Superior temporal gyrus (tissue), 1 donor: ENCODE results near the gene EPN3.

Experiments used
- DNase-seq: peaks from one replicate; pipeline ENCODE4 v3.0.0-alpha.2; 2016; ENCODE audit errors: extremely low spot score

EPN3 gene

GRCh38 chr17:50511058-50511457 is 21.5 kb upstream of the EPN3 start:
- no peak for DNase-seq

- no peak for DNase-seq
Observed at GRCh38 chr17:50513495-50513894, 19.0 kb upstream of the EPN3 start.

GRCh38 chr17:50514388-50514787 is 18.1 kb upstream of the EPN3 start:
- DNase-seq = no peak

GRCh38 chr17:50514936-50515702 is 17.4 kb upstream of the EPN3 start:
- DNase-seq = no peak

- no peak for DNase-seq
Observed at GRCh38 chr17:50517011-50517410, 15.5 kb upstream of the EPN3 start.

GRCh38 chr17:50517504-50518383 is 14.8 kb upstream of the EPN3 start:
- DNase-seq = no peak

DNA sequence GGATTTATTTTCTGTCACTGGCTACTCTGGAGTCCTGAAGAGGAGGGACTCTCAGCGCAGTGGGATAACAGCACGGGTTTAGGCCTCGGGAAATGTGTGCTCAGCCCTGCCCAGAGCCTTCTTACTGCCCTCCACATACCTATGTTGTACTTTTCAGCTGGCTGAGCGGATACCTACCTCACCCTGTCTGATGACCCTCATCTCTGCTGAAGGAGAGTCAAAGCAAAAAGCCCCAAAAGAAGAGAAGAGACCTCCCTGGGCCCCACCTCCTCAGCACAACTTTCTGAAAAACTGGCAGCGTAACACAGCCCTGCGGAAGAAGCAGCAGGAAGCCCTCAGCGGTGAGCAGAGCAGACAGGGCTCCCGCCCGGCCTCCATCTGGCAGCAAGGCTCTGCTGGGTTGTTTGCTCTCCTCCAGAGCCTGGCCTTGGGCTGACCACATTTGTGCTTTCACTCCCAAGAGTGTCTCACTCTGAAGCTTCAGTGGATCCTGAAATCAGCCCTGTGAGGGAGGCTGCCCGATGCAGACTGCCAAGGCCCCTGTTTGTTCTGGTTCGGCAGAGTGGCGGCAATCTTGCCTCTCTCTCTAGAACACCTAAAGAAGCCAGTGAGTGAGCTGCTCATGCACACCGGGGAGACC is 14.0 kb upstream of the EPN3 start:
- no peak for DNase-seq

DNA sequence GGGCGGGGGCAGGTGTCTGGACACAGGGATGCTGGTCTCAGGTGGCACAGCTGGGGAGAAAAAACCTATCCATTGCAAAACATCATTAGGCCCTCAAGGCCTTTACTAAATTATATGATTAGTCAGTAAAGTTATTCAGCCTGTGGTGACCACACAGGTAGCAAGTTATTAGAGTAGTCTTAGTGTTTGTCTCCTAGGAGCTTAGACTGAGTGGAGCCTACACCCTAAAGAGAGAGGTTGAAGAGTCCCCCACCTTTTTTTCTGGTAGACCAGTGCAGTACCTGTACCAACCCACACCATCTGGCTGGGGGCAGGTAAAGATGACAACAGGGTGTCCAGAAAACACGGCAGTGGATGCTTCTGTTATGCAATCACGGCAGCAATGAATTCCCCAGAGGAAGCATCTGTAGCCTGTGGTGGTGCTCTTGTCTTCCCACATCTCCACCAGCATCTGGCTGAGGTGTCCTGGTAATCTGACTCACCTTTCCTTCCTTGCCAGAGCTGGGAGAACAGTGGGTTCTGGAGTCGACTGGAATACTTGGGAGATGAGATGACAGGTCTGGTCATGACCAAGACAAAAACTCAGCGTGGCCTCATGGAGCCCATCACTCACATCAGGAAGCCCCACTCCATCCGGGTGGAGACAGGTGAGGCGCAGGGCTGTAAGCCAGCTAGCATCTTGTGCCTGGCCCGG is 13.2 kb upstream of the EPN3 start:
- DNase-seq = no peak

DNA sequence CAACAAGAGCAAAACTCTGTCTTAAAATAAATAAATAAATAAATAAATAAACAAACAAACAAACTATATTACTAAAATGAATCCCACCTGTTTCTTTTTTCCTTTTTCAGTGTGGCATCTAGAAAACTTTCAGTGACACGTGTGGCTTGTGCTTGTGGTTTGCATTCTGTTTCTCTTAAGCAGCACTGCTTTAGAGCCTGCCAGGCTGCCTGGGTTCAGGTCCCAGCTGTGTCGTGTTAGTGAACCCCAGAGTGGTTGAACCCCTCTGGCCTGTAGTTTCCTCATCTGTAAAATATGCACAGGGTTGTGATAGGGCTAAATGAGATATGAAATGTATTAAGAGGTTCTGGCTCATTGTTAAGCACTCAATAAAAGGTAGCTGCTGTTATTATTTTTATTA is 12.1 kb upstream of the EPN3 start:
- no peak for DNase-seq

DNA sequence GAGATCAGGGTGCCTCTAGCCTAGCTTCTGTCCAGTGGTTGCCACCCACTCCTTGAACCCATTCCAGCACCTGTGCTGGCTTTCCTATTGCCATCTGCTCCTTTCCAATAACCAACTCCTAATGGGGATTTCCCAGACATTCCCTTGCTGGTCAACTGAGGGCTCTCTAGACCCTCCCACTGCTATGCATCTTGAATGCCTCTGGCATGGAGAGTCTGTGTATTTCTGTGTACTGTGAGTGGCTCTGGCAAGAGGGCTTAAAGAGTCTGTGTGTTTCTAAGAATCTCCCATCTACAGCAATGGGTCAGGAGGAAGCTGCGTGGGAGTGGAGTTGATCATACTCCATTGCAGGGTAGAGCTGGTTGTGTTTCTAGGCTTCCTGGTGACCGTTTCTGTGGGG is 11.0 kb upstream of the EPN3 start:
- DNase-seq = no peak

GRCh38 chr17:50522766-50523165 is 9.8 kb upstream of the EPN3 start:
- no peak for DNase-seq

DNA sequence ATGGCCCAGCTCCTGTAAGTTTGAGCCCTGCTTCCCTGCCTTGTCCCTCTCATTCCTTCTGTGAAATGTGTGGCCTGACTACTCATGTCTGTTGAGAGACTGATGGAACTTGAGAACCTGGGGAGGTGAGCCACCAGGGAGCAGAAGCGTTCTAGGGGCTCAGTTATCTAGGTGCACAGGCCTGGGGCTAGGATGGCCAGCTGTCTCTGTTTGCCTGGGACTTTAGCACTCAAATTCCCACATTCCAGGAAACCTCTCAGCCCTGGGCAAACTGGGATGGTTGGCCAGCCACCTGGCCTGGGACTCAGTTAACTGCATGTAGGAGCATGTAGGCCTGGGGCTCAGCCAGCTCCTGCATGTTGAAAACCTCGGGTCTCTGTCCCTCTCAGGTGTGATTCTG is 9.3 kb upstream of the EPN3 start:
- no peak for DNase-seq

DNA sequence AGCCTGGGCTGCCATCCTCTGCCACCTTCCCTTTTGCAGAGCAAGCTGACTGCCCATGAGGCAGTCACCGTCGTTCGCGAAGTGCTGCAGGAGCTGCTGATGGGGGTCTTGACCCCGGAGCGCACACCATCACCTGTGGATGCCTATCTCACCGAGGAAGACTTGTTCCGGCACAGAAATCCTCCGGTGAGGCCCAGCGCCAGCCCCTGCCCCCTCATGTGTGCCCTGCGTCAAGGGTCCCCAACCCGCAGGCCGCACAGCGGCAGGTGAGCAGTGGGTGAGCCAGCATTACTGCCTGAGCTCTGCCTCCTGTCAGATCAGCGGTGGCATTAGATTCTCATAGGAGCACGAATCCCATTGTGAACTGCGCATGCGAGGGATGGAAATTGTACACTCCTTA is 7.7 kb upstream of the EPN3 start:
- no peak for DNase-seq

DNA sequence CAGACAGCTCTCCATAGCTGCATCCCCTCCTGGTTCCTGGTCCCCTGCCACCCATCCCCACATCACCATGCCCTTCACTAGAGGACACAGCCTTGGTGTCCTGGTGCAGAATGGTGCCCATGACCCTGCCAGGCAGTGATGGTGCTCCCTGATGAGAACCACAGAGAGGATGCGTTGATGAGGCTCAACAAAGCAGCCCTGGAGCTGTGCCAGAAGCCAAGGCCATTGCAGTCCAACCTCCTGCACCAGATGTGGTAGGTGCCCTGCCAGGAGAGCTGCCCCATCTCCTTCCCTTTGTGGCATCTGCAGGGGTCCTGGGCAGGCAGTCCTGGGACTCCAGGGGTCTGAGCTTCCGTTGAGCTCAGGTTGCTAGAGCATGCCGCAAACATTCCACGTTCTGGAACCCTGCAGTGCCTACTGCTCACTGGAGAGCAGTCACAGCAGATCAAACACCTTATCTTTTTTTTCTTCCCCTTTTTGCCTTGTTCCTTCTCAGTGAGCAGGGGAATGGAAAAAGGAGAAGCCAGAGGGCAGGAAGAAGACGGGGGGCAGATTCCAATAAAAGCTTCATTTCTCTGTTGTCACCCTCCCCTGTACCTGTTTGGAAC is 5.3 kb upstream of the EPN3 start:
- no peak for DNase-seq

DNA sequence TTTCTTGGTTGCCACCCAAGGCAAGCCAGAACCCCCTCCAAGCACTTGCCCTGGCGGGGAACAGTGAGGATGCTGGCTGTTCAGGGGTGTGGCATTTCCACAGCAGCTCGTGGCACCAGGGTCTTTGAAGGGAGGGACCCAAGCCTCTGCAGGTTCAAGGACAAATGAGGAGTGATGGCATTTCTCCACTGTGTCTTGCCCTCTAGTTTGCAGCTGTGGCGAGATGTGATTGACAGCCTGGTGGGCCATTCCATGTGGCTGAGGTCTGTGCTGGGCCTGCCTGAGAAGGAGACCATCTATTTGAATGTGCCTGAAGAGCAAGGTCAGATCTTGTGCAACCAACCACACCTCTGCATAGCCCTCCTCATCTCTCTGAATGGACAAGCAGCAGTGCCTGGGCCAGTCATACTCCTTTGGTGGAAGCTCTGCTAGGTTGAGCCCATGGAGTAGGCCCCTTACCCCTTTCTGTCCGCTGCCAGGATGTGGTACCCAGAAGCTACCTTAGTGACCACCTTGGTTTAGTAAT is 4.5 kb upstream of the EPN3 start:
- no peak for DNase-seq

DNA sequence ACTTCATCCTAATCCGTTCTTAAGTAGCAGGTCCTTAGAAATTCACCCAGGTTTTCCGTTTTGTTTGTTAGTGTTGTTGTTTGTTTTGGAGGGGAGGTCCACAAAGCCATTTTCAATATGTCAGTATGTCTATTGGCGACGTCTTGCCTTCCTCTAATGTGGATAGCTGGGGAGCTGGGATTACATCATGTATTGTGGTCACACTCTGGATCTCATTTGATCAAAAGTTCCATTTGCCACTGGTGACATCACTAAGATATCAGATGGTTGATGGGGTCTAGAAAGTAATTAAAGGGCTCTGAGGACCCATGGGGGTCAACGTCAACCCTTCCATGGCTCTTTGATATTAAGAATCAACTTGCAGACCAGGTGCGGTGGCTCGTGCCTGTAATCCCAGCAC is 2.7 kb upstream of the EPN3 start:
- DNase-seq = no peak

- no peak for DNase-seq
Observed at GRCh38 chr17:50531428-50532025, 1.0 kb upstream of the EPN3 start.

DNA sequence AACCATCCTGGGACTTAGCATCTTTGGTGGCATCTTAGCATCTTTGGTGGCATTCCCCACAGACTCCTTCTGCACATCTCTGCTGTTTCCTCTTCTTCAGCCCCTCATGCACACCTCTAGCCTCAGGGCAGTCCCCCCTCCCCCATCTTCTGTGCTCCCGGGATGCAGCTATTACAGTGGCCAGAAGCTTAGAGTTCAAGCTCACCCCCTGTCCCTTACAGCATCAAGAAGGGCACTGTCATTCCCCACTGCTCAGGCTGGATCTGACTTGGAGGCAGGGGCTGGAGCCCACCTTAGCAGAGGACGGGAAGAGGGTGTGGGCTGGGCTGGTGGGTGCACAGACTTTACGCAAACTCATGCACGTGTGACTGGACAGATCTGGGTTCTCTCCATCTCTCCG is 650 bp downstream of the EPN3 start:
- DNase-seq = no peak

DNA sequence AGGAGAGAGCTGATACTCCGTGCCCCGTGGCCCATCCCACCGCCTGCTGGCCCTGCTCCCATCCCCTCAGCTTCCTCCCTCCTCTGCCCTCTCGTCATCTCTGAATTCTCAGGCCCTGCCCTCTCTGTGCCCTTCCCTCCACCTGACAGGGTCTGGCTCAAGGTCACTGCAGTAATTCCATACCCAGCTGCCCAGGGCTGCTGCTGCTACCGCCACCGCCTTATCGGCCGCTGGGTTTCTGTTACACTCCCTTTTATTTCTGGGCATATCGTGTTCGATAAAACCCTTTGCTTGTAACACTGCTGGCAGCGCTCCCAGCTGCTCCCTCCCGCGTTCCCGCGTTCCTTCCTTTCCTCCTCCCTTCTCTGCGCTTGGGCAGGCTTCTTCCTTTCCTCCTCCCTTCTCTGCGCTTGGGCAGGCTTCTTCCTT is 1.2 kb downstream of the EPN3 start:
- peak; percentile 55 for DNase-seq

GRCh38 chr17:50534222-50534978 is 1.9 kb downstream of the EPN3 start:
- DNase-seq = no peak
